ENCODE results near the gene RPN2. TPM values are rescaled to one million over a fixed set of nuclear protein-coding genes. Genes with fewer than 3 reads are reported as not detected.

RPN2 gene
- total and polyA plus RNA-seq, 4 donors: 88.9 to 286 (median 189) TPM

DNA sequence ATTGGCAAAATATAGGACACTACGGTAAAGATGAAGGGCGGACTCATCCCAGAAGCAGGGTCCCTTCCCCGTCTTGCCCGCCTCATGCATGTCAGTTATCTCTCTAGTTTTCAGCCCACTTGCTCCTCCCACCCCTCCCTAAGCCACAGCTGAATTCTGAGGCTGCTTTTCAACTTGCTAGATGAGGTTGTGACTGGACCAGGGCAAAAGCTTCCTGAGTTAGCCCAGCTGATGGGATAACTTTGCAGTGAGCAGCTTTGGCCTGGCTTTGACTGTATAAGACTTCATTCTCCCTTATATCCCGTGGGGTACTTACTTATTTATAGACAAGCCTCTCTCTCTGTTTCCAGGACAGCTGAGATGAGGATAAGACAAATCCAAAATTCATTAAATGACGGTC is 59.3 kb downstream of the RPN2 start:
- H3K4me3 ChIP-seq: no peak overlapping the region
- 94 to 95% methylated on average over 6 of the region's 6 CpGs for WGBS, 2 donors
- H3K27ac ChIP-seq (ENCODE audit: low read depth in 1 of 2, low read length in 1 of 2): no peak overlapping the region
- ATAC-seq (ENCODE audit: insufficient read depth, low FRiP score) (no peak), DNase-seq (no peak)
- no peaks in the 10 kb centered on the region for H3K27me3 ChIP-seq (ENCODE audit: control insufficient read depth in 3 of 3, insufficient read depth in 3 of 3, low read length in 2 of 3)
- TF ChIP-seq, protein P1, sequence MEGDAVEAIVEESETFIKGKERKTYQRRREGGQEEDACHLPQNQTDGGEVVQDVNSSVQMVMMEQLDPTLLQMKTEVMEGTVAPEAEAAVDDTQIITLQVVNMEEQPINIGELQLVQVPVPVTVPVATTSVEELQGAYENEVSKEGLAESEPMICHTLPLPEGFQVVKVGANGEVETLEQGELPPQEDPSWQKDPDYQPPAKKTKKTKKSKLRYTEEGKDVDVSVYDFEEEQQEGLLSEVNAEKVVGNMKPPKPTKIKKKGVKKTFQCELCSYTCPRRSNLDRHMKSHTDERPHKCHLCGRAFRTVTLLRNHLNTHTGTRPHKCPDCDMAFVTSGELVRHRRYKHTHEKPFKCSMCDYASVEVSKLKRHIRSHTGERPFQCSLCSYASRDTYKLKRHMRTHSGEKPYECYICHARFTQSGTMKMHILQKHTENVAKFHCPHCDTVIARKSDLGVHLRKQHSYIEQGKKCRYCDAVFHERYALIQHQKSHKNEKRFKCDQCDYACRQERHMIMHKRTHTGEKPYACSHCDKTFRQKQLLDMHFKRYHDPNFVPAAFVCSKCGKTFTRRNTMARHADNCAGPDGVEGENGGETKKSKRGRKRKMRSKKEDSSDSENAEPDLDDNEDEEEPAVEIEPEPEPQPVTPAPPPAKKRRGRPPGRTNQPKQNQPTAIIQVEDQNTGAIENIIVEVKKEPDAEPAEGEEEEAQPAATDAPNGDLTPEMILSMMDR (IDR thresholded peaks at IDR 0.05; ENCODE audit: control extremely low read depth, extremely low read depth): no peak
- H3K36me3 ChIP-seq (ENCODE audit: control insufficient read depth in 4 of 4, insufficient read depth in 4 of 4, low read length in 4 of 4): peaks cover 39 to 65% (median 49%) of the 10 kb centered on the region in 4 donors
- H3K9me3 ChIP-seq (ENCODE audit: control insufficient read depth in 4 of 4, insufficient read depth in 3 of 4, low read length in 3 of 4): no peaks in the 10 kb centered on the region
- no peak overlapping the region for H3K9ac ChIP-seq (ENCODE audit: insufficient read depth in 1 of 2, low read length in 2 of 2)
- H3K4me1 ChIP-seq (ENCODE audit: control insufficient read depth in 5 of 5, insufficient read depth in 5 of 5, low read length in 5 of 5): peaks cover 0 to 14% (median 0%) of the 10 kb centered on the region in 5 donors

DNA sequence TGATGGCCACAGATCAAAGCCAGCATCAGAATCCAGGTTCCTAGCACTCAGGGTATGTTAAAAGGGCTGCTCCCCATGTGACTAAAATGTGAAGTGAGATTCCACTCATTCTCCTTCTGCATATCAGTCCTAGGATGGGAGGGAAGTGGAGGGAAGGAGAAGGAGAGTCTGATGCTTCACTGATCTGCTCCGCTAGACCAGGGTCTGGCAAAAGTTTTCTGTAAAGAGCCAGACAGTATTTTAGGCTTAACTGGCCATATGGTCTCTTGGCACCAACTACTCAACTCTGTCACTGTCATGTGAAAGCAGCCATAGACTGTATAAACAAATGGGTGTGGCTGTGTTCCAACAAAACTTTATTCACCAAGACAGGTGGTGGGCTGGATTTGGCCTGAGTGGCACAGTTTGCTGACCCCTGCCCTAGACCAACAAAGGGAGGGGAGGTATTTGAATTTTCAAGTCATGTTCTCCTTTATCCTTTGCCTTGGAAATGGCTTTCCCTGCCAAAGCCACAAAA is 59.9 kb downstream of the RPN2 start:
- DNase-seq (peak; percentile 23 to 80 (median 67)), ATAC-seq (ENCODE audit: insufficient read depth, low FRiP score) (no peak)
- Histone ChIP-seq H3K9me3 (ENCODE audit: control insufficient read depth in 4 of 4, insufficient read depth in 3 of 4, low read length in 3 of 4) (no peaks in the 10 kb centered on the region), H3K4me3 (no peak overlapping the region), H3K4me1 (ENCODE audit: control insufficient read depth in 5 of 5, insufficient read depth in 5 of 5, low read length in 5 of 5) (peaks cover 0 to 14% (median 0%) of the 10 kb centered on the region in 5 donors), H3K36me3 (ENCODE audit: control insufficient read depth in 4 of 4, insufficient read depth in 4 of 4, low read length in 4 of 4) (peaks cover 38 to 64% (median 44%) of the 10 kb centered on the region in 4 donors), H3K27me3 (ENCODE audit: control insufficient read depth in 3 of 3, insufficient read depth in 3 of 3, low read length in 2 of 3) (no peaks in the 10 kb centered on the region), H3K9ac (ENCODE audit: insufficient read depth in 1 of 2, low read length in 2 of 2) (no peak overlapping the region), H3K27ac (ENCODE audit: low read depth in 1 of 2, low read length in 1 of 2) (no peak overlapping the region)
- TF ChIP-seq, protein P1 (IDR thresholded peaks at IDR 0.05; ENCODE audit: control extremely low read depth, extremely low read depth): no peak
- WGBS, 2 donors: 57 to 71% methylated on average over 1 of the region's 1 CpG

- H3K27ac ChIP-seq (ENCODE audit: low read depth in 1 of 2, low read length in 1 of 2): no peak overlapping the region
- peaks cover 0 to 14% (median 0%) of the 10 kb centered on the region in 5 donors for H3K4me1 ChIP-seq (ENCODE audit: control insufficient read depth in 5 of 5, insufficient read depth in 5 of 5, low read length in 5 of 5)
- H3K36me3 ChIP-seq (ENCODE audit: control insufficient read depth in 4 of 4, insufficient read depth in 4 of 4, low read length in 4 of 4): peaks cover 34 to 54% (median 38%) of the 10 kb centered on the region in 4 donors
- ATAC-seq (ENCODE audit: insufficient read depth, low FRiP score): no peak
- H3K27me3 ChIP-seq (ENCODE audit: control insufficient read depth in 3 of 3, insufficient read depth in 3 of 3, low read length in 2 of 3): no peaks in the 10 kb centered on the region
- H3K9ac ChIP-seq (ENCODE audit: insufficient read depth in 1 of 2, low read length in 2 of 2): no peak overlapping the region
- 95 to 99% methylated on average over 3 of the region's 3 CpGs for WGBS, 2 donors
- no peaks in the 10 kb centered on the region for H3K9me3 ChIP-seq (ENCODE audit: control insufficient read depth in 4 of 4, insufficient read depth in 3 of 4, low read length in 3 of 4)
- no peak overlapping the region for H3K4me3 ChIP-seq
- TF ChIP-seq, protein P1 (IDR thresholded peaks at IDR 0.05; ENCODE audit: control extremely low read depth, extremely low read depth): no peak
- no peak for DNase-seq
These were observed 61.4 kb downstream of the RPN2 start for GRCh38 chr20:37240337-37241067.
